Aorta (tissue), 5 donors: ENCODE measurements around the gene COL1A2. TPM values are rescaled to one million over a fixed set of nuclear protein-coding genes. Genes with fewer than 3 reads are reported as not detected.

Experiments
- ATAC-seq: fragments of 200-7000 bp; cut with Tn5 transposase; one replicate; pipeline ENCODE4 v1.9.1; 2022; ENCODE audit warnings: moderate library complexity; ENCODE audit not compliant: low FRiP score
- DNase-seq, 2 donors: peaks; one replicate each; pipeline ENCODE4 v3.0.0-alpha.2; 2020
- H3K27ac ChIP-seq, 2 donors: one replicate each; pipeline ENCODE4 v1.5.1; 2013; ENCODE audit warnings: low read length in 2 of 2, mild to moderate bottlenecking in 2 of 2, moderate library complexity in 2 of 2, control low read depth in 1 of 2, inconsistent platforms in 1 of 2, low read depth in 1 of 2
- H3K27me3 ChIP-seq, 2 donors: one replicate each; pipeline ENCODE4 v1.6.1; 2013; ENCODE audit warnings: control low read depth in 1 of 2, low read length in 1 of 2, mild to moderate bottlenecking in 1 of 2, moderate library complexity in 1 of 2; ENCODE audit not compliant: insufficient read depth in 2 of 2, control insufficient read depth in 1 of 2
- H3K36me3 ChIP-seq, 2 donors: one replicate each; pipeline ENCODE4 v1.6.1; 2013; ENCODE audit warnings: control low read depth in 1 of 2, low read length in 1 of 2, mild to moderate bottlenecking in 1 of 2; ENCODE audit not compliant: insufficient read depth in 2 of 2, control insufficient read depth in 1 of 2
- H3K4me1 ChIP-seq, 2 donors: one replicate each; pipeline ENCODE4 v1.6.1; 2013; ENCODE audit warnings: low read length in 2 of 2, control low read depth in 1 of 2, mild to moderate bottlenecking in 1 of 2, moderate library complexity in 1 of 2; ENCODE audit not compliant: insufficient read depth in 2 of 2, control insufficient read depth in 1 of 2
- H3K4me3 ChIP-seq, 2 donors: one replicate each; pipeline ENCODE4 v1.5.1; 2013; ENCODE audit warnings: low read length in 2 of 2, control low read depth in 1 of 2, mild to moderate bottlenecking in 1 of 2
- H3K9me3 ChIP-seq: one replicate; pipeline ENCODE4 v1.6.1; 2013; ENCODE audit warnings: mild to moderate bottlenecking, low read length; ENCODE audit not compliant: control insufficient read depth
- WGBS, 2 donors: extraction: QIAGEN DNeasy Blood & Tissue Kit; methylation state at CpG; one replicate each; pipeline ENCODE4 v1.1.7; 2013; 5-methylcytosine and 5-hydroxymethylcytosine counted together
- intact Hi-C, 2 donors: fragments of 100-400 bp; cut with DNase I; formaldehyde crosslinking; loops; one replicate each; pipeline versions ENCODE4 v1.14.2 to v1.15.0; 2022
- polyA plus RNA-seq, 2 donors: library from polyadenylated mRNA; stranded (reverse); fragments of 200-250 nt; gene quantifications; one replicate each; pipeline ENCODE4 v1.2.3, GENCODE V29; 2013
- total RNA-seq, 2 donors: library from RNA; stranded (reverse); fragmentation: NEBNext Ultra II Directional; extraction: Animal tissue kit (Norgen Biotek cat#: 25700); gene quantifications; one replicate each; pipeline ENCODE4 v1.2.1, GENCODE V29; 2021
- donor health status: healthy with polysubstance abuse.
- donor health status: Bipolar disorder and iron deficiency.
- donor health status: DM: no; HTN: no; CAD: no.
- donor health status: DM: no; HTN: no; CAD: no.
- donor health status: DM: yes; HTN: yes; CAD: no.

The COL1A2 gene
- total and polyA plus RNA-seq, 4 donors, result 282 to 1,770 (median 945) TPM

DNA sequence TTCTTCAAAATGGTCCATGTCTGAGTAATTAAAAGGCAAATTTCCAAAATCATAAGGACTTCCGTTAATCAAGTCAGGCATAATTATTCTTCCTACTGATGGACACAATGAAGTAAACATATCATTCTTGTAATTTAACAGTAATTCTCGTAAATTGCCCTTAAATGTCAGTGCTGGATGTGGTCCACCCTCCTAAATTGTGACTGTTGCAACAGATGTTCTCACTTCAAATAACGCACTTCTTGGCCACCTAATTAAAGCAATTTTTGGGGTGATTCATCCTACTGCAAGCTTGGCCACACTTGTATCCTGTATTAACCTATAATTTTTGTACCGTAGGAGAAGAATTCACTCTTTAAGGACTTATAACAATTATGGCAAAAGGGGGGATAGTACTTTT is 1.9 kb downstream of the COL1A2 start:
- H3K36me3 ChIP-seq, result peaks cover 0 to 1% of the 10 kb centered on the region in 2 donors
- intact Hi-C loops, result loop anchor here in 1 of 2 donors (5.0 kb wide), 1 partner anchor 36 kb away; no protein-coding TSS in a partner anchor
- 2 to 6% methylated on average over 4 of the region's 4 CpGs for WGBS, 2 donors
- H3K4me1 ChIP-seq, result peaks cover 0 to 2% of the 10 kb centered on the region in 2 donors
- no peaks in the 10 kb centered on the region for H3K27me3 ChIP-seq
- no peak for DNase-seq
- peak overlapping the region; percentile 85 to 97 for H3K4me3 ChIP-seq
- no peaks in the 10 kb centered on the region for H3K9me3 ChIP-seq
- peak overlapping the region in 1 of 2 donors; percentile 68 for H3K27ac ChIP-seq
- ATAC-seq, result no peak

- Histone ChIP-seq H3K4me1 (peaks cover 0 to 2% of the 10 kb centered on the region in 2 donors), H3K27ac (no peak overlapping the region), H3K36me3 (peaks cover 0 to 1% of the 10 kb centered on the region in 2 donors), H3K9me3 (no peaks in the 10 kb centered on the region), H3K4me3 (peak overlapping the region in 1 of 2 donors; percentile 36), H3K27me3 (no peaks in the 10 kb centered on the region)
- ATAC-seq (no peak), DNase-seq (no peak)
- intact Hi-C loops, result loop anchor here in 1 of 2 donors (5.0 kb wide), 1 partner anchor 35 kb away; no protein-coding TSS in a partner anchor
- 0 to 3% methylated on average over 1 of the region's 1 CpG for WGBS, 2 donors
Measured at GRCh38 chr7:94397722-94398121, 3.0 kb downstream of the COL1A2 start.

GRCh38 chr7:94398841-94399240 is 4.1 kb downstream of the COL1A2 start:
- Histone ChIP-seq H3K4me3 (peak overlapping the region in 1 of 2 donors; percentile 26), H3K36me3 (peaks cover 0 to 1% of the 10 kb centered on the region in 2 donors), H3K27ac (no peak overlapping the region), H3K9me3 (no peaks in the 10 kb centered on the region), H3K27me3 (no peaks in the 10 kb centered on the region), H3K4me1 (peaks cover 0 to 2% of the 10 kb centered on the region in 2 donors)
- intact Hi-C loops, result loop anchor here in 1 of 2 donors (5.0 kb wide), 1 partner anchor 33 kb away; no protein-coding TSS in a partner anchor
- DNase-seq, result no peak
- 11 to 12% methylated on average over 6 of the region's 6 CpGs for WGBS, 2 donors
- ATAC-seq, result no peak

DNA sequence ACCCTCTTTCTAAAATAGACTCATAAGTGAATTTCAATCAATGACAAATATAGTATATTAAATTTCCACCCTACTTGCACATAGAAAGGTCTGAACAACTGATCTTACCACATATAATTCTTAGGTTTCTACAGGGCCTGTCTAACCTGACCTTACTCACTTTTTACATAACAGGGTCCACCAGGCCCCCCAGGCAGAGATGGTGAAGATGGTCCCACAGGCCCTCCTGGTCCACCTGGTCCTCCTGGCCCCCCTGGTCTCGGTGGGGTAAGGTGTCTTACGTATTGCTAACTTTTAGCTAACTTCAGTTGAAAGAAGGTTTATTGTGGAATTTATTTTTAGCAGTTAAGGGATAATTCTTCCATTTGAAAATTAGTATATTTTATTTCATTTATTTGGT is 5.3 kb downstream of the COL1A2 start:
- Histone ChIP-seq H3K9me3 (no peaks in the 10 kb centered on the region), H3K36me3 (peaks cover 3 to 7% of the 10 kb centered on the region in 2 donors), H3K27ac (peak overlapping the region in 1 of 2 donors; percentile 59), H3K27me3 (no peaks in the 10 kb centered on the region), H3K4me1 (peaks cover 0 to 3% of the 10 kb centered on the region in 2 donors), H3K4me3 (no peak overlapping the region)
- ATAC-seq (no peak), DNase-seq (peak in 1 of 2 donors; percentile 46)
- 10 to 18% methylated on average over 2 of the region's 2 CpGs for WGBS, 2 donors
- intact Hi-C loops, result no loop called here

GRCh38 chr7:94400643-94401427 is 6.1 kb downstream of the COL1A2 start:
- peak overlapping the region in 1 of 2 donors; percentile 20 for H3K4me3 ChIP-seq
- intact Hi-C loops, result no loop called here
- DNase-seq (no peak), ATAC-seq (no peak)
- H3K36me3 ChIP-seq, result peaks cover 4 to 9% of the 10 kb centered on the region in 2 donors
- H3K27ac ChIP-seq, result peak overlapping the region in 1 of 2 donors; percentile 64
- H3K9me3 ChIP-seq, result no peaks in the 10 kb centered on the region
- WGBS, 2 donors, result 10 to 12% methylated on average over 6 of the region's 6 CpGs
- H3K4me1 ChIP-seq, result peaks cover 0 to 3% of the 10 kb centered on the region in 2 donors
- no peaks in the 10 kb centered on the region for H3K27me3 ChIP-seq

DNA sequence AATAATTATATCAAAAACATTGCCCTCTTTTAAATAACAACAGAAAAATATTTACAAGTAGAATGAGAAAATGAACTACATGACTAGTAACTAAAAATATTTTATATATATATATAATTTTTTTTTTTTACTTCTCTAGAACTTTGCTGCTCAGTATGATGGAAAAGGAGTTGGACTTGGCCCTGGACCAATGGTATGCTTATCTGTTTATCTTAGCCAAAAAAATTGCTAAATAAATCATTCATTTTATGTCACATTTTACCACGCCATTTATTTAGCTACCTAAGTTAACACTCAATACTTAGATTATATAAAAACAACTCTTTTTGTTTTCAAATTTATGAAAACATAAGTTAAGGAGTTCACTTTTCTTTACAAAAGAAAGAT is 6.7 kb downstream of the COL1A2 start:
- Histone ChIP-seq H3K27me3 (no peaks in the 10 kb centered on the region), H3K9me3 (no peaks in the 10 kb centered on the region), H3K4me1 (peaks cover 0 to 3% of the 10 kb centered on the region in 2 donors), H3K4me3 (no peak overlapping the region), H3K27ac (no peak overlapping the region), H3K36me3 (peaks cover 5 to 12% of the 10 kb centered on the region in 2 donors)
- intact Hi-C loops, result no loop called here
- no peak for DNase-seq
- WGBS, 2 donors, result 2 to 4% methylated on average over 1 of the region's 1 CpG
- no peak for ATAC-seq

GRCh38 chr7:94403546-94403945 is 8.9 kb downstream of the COL1A2 start:
- no peak for ATAC-seq
- DNase-seq, result no peak
- 8 to 9% methylated on average over 1 of the region's 1 CpG for WGBS, 2 donors
- no peaks in the 10 kb centered on the region for H3K9me3 ChIP-seq
- H3K36me3 ChIP-seq, result peaks cover 7 to 16% of the 10 kb centered on the region in 2 donors
- peaks cover 0 to 3% of the 10 kb centered on the region in 2 donors for H3K4me1 ChIP-seq
- no peak overlapping the region for H3K27ac ChIP-seq
- intact Hi-C loops, result no loop called here
- no peaks in the 10 kb centered on the region for H3K27me3 ChIP-seq
- H3K4me3 ChIP-seq, result no peak overlapping the region

GRCh38 chr7:94405506-94405905 is 10.8 kb downstream of the COL1A2 start:
- Histone ChIP-seq H3K4me1 (peaks cover 0 to 3% of the 10 kb centered on the region in 2 donors), H3K36me3 (peaks cover 15 to 21% of the 10 kb centered on the region in 2 donors), H3K4me3 (no peak overlapping the region), H3K27ac (peak overlapping the region in 1 of 2 donors; percentile 22), H3K27me3 (no peaks in the 10 kb centered on the region), H3K9me3 (no peaks in the 10 kb centered on the region)
- intact Hi-C loops, result no loop called here
- DNase-seq (no peak), ATAC-seq (no peak)
- 3% methylated on average over 1 of the region's 1 CpG for WGBS, 2 donors

DNA sequence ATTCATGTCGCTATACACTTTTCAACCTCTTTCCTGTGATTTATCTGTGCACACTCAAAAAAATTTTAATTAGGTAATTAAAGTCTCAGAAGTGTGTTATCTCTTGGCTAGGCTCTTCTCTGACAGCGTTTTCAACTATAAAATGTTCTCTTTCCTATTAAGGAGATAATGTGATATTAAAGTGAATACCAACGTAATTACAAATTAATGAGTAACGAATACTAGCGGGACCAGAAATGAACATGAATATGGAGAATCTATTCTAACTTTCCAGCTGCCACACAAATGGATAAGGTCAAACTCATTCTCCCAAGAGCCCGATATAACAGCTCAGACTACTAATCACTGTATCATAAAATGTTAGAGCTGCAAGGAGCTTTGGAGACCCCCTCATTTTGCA is 12.0 kb downstream of the COL1A2 start:
- intact Hi-C loops, result no loop called here
- peak overlapping the region in 1 of 2 donors; percentile 36 for H3K27ac ChIP-seq
- no peak overlapping the region for H3K4me3 ChIP-seq
- no peaks in the 10 kb centered on the region for H3K9me3 ChIP-seq
- no peak for DNase-seq
- no peak for ATAC-seq
- H3K4me1 ChIP-seq, result peaks cover 0 to 3% of the 10 kb centered on the region in 2 donors
- H3K27me3 ChIP-seq, result no peaks in the 10 kb centered on the region
- WGBS, 2 donors, result 49 to 54% methylated on average over 6 of the region's 6 CpGs
- H3K36me3 ChIP-seq, result peaks cover 15 to 24% of the 10 kb centered on the region in 2 donors
